Central memory CD4-positive, alpha-beta T cell (primary cell): ENCODE results near the gene GSTA4.
"Not testable (repeated sequence)": the region's sequence is repeated elsewhere in the genome, so short reads cannot be mapped to it uniquely, and the experiment has no call there.

Experiments used
- DNase-seq: peaks from one replicate; pipeline ENCODE4 v3.0.0; 2022

The GSTA4 gene

GRCh38 chr6:53011979-53012378 is 16.9 kb upstream of the GSTA4 start:
- no peak for DNase-seq

GRCh38 chr6:53010504-53010903 is 15.4 kb upstream of the GSTA4 start:
- DNase-seq: no peak

GRCh38 chr6:53009511-53009910 is 14.4 kb upstream of the GSTA4 start:
- DNase-seq: no peak

- DNase-seq: no peak
Observed at GRCh38 chr6:53009056-53009455, 14.0 kb upstream of the GSTA4 start.

- not testable (repeated sequence) for DNase-seq
Observed at GRCh38 chr6:53008192-53008687, 13.2 kb upstream of the GSTA4 start.

GRCh38 chr6:53005663-53006250 is 10.7 kb upstream of the GSTA4 start:
- DNase-seq: no peak

GRCh38 chr6:52999456-52999855 is 4.4 kb upstream of the GSTA4 start:
- DNase-seq: no peak

- DNase-seq: no peak
Observed at GRCh38 chr6:52998603-52999002, 3.5 kb upstream of the GSTA4 start.

GRCh38 chr6:52995913-52996645 is 995 bp upstream of the GSTA4 start:
- peak; percentile 38 for DNase-seq

GRCh38 chr6:52994839-52995088 is 320 bp downstream of the GSTA4 start:
- peak; percentile 6 for DNase-seq

GRCh38 chr6:52994031-52994838 is 849 bp downstream of the GSTA4 start:
- no peak for DNase-seq

- no peak for DNase-seq
Observed at GRCh38 chr6:52992980-52993920, 1.8 kb downstream of the GSTA4 start.

- no peak for DNase-seq
Observed at GRCh38 chr6:52990342-52990741, 4.7 kb downstream of the GSTA4 start.

GRCh38 chr6:52985228-52985627 is 9.9 kb downstream of the GSTA4 start:
- DNase-seq: no peak

GRCh38 chr6:52984247-52984646 is 10.8 kb downstream of the GSTA4 start:
- DNase-seq: peak; percentile 76

GRCh38 chr6:52983159-52983848 is 11.8 kb downstream of the GSTA4 start:
- DNase-seq: no peak

GRCh38 chr6:52982680-52983079 is 12.4 kb downstream of the GSTA4 start:
- no peak for DNase-seq

- no peak for DNase-seq
Observed at GRCh38 chr6:52981222-52981900, 13.7 kb downstream of the GSTA4 start.

- no peak for DNase-seq
Observed at GRCh38 chr6:52976591-52977035, 18.5 kb downstream of the GSTA4 start.

GRCh38 chr6:52976149-52976548 is 18.9 kb downstream of the GSTA4 start:
- no peak for DNase-seq

- no peak for DNase-seq
Observed at GRCh38 chr6:52975580-52975979, 19.5 kb downstream of the GSTA4 start.
